Right cardiac atrium (tissue), 5 donors: Measurements from ENCODE around the gene CDH22. TPM values are rescaled to one million over a fixed set of nuclear protein-coding genes. Genes with fewer than 3 reads are reported as not detected.

ENCODE experiments used
- ATAC-seq, 2 donors: fragments of 200-7000 bp; cut with Tn5 transposase; one replicate each; pipeline versions ENCODE4 v1.8.0 to v1.9.1; 2020; ENCODE audit warnings: moderate library complexity in 2 of 2, mild to moderate bottlenecking in 1 of 2
- DNase-seq, 3 donors: peaks; one replicate each; pipeline ENCODE4 v3.0.0-alpha.2; 2020
- H3K27ac ChIP-seq: one replicate; pipeline ENCODE4 v1.5.1; 2013; ENCODE audit warnings: mild to moderate bottlenecking, low read length, control low read depth, moderate library complexity
- H3K27me3 ChIP-seq: one replicate; pipeline ENCODE4 v1.6.1; 2013; ENCODE audit not compliant: control insufficient read depth, insufficient read depth
- H3K4me1 ChIP-seq: one replicate; pipeline ENCODE4 v1.6.1; 2013; ENCODE audit warnings: low read length; ENCODE audit not compliant: control insufficient read depth, insufficient read depth
- H3K4me3 ChIP-seq: one replicate; pipeline ENCODE4 v1.5.1; 2013; ENCODE audit warnings: low read length, control low read depth
- H3K9me3 ChIP-seq: one replicate; pipeline ENCODE4 v1.6.1; 2013; ENCODE audit warnings: low read length; ENCODE audit not compliant: control insufficient read depth
- WGBS: extraction: QIAGEN DNeasy Blood & Tissue Kit; methylation state at CpG from one replicate; pipeline ENCODE4 v1.1.7; 2013; 5-methylcytosine and 5-hydroxymethylcytosine counted together
- intact Hi-C, 4 donors: fragments of 100-400 bp; cut with DNase I; formaldehyde crosslinking; loops; one replicate each; pipeline versions ENCODE4 v1.11.0 to v1.14.0; 2022 to 2023
- polyA plus RNA-seq: library from polyadenylated mRNA; stranded (reverse); fragments of 200-250 nt; gene quantifications from one replicate; pipeline ENCODE4 v1.2.3, GENCODE V29; 2013
- total RNA-seq, 4 donors: library from RNA; stranded (reverse); fragmentation: NEBNext Ultra II Directional; extraction: Animal tissue kit (Norgen Biotek cat#: 25700); gene quantifications; one replicate each; pipeline ENCODE4 v1.2.1, GENCODE V29; 2021
- donor health status: healthy with polysubstance abuse.
- donor health status: DM: no; HTN: yes; CAD: no.
- donor health status: DM: no; HTN: no; CAD: no.
- donor health status: DM: no; HTN: yes; CAD: no; lungs with severe emphysema.
- donor health status: DM: yes; HTN: yes; CAD: no.

CDH22 gene
- total and polyA plus RNA-seq, 5 donors = 1.6 to 7.0 (median 4.0) TPM

DNA sequence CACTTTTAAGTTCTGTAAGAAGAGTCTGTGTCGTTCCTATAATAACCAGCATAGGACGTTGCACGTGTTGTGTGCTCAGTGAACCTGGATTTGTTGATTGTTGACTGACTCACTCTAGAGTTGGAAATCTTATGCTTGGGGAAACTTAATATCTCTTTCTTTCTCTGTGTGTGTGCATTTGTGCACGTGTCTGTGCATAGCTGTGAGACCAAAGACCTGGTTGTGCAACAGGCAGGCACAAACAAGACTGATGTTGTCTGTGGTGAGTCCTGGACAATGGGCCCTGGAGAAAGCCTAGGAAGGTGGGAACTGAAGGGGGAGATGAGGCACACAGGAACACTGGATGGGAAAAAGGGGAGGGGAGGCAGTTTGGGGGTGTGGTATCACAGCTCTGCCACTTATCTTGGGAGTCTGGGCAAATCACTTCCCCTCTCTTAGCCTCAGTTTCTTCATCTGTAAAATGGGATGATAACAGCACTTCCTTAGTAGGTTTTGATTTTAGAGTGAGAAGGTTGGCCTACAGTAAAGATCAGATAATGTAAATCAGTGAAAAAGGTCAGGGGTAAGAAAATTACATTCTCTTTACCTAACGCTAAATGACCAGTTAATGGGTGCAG lies 181.8 kb downstream of the CDH22 start:
- no peak overlapping the region for H3K4me3 ChIP-seq
- no peaks in the 10 kb centered on the region for H3K9me3 ChIP-seq
- no peaks in the 10 kb centered on the region for H3K27me3 ChIP-seq
- intact Hi-C loops = no loop called here
- no peak overlapping the region for H3K27ac ChIP-seq
- no peak for DNase-seq
- ATAC-seq = no peak
- 72% methylated on average over 5 of the region's 5 CpGs for WGBS
- H3K4me1 ChIP-seq = peaks cover 4% of the 10 kb centered on the region

Other genes starting within 250 kb of the CDH22 start
- gene NCOA5, start 218.5 kb downstream of the CDH22 start, total RNA-seq = 10 to 100 TPM; 16.1 to 26.1 (median 21.2) TPM
- gene NCOA5, start 218.5 kb downstream of the CDH22 start, polyA plus RNA-seq = 9.5 TPM
- gene CD40, start 190.2 kb downstream of the CDH22 start, total RNA-seq = 10 to 100 TPM; 11.6 to 19.0 (median 12.0) TPM
- gene CD40, start 190.2 kb downstream of the CDH22 start, polyA plus RNA-seq = 9.7 TPM
- 10 to 100 TPM; 29.0 to 40.2 (median 35.0) TPM for gene ELMO2, start 98.1 kb upstream of the CDH22 start, total RNA-seq
- gene ELMO2, start 98.1 kb upstream of the CDH22 start, polyA plus RNA-seq = 20.7 TPM
- 1 to 10 TPM; 1.1 to 3.2 (median 1.6) TPM for gene ZNF334, start 205.1 kb upstream of the CDH22 start, total RNA-seq
- 1.1 TPM for gene ZNF334, start 205.1 kb upstream of the CDH22 start, polyA plus RNA-seq
- gene OCSTAMP, start 242.2 kb upstream of the CDH22 start, total RNA-seq = not detected
- gene OCSTAMP, start 242.2 kb upstream of the CDH22 start, polyA plus RNA-seq = not detected